ENCODE data around the gene DYNC1I2. TPM values are rescaled to one million over a fixed set of nuclear protein-coding genes. Genes with fewer than 3 reads are reported as not detected.

The DYNC1I2 gene
- total RNA-seq, 4 donors from 2014 or later: 54.6 to 165 (median 105) TPM

- no peak for DNase-seq
- intact Hi-C loops (cut with DNase I; ENCODE audit: low total_unique reads): no loop called here
- H3K27ac ChIP-seq: no peak overlapping the region
- no peak for TF ChIP-seq CTCF (IDR thresholded peaks at IDR 0.05)
- H3K4me1 ChIP-seq: no peaks in the 10 kb centered on the region
- no peaks in the 10 kb centered on the region for H3K36me3 ChIP-seq
- no peaks in the 10 kb centered on the region for H3K27me3 ChIP-seq
- no peaks in the 10 kb centered on the region for H3K9me3 ChIP-seq
- no peak overlapping the region for H3K4me3 ChIP-seq
These were observed 42.0 kb downstream of the DYNC1I2 start for GRCh38 chr2:171728989-171729951.

GRCh38 chr2:171729952-171730317, 42.7 kb downstream of the DYNC1I2 start:
- intact Hi-C loops (cut with DNase I; ENCODE audit: low total_unique reads): no loop called here
- DNase-seq: no peak
- Histone ChIP-seq H3K27ac (no peak overlapping the region), H3K36me3 (no peaks in the 10 kb centered on the region), H3K4me3 (no peak overlapping the region), H3K9me3 (no peaks in the 10 kb centered on the region), H3K27me3 (no peaks in the 10 kb centered on the region), H3K4me1 (no peaks in the 10 kb centered on the region)
- TF ChIP-seq POLR2A (IDR thresholded peaks at IDR 0.05) (no peak), CTCF (IDR thresholded peaks at IDR 0.05) (no peak)

GRCh38 chr2:171735991-171736710, 48.9 kb downstream of the DYNC1I2 start:
- Histone ChIP-seq H3K27ac (no peak overlapping the region), H3K4me3 (no peak overlapping the region), H3K4me1 (no peaks in the 10 kb centered on the region), H3K36me3 (no peaks in the 10 kb centered on the region), H3K9me3 (no peaks in the 10 kb centered on the region), H3K27me3 (no peaks in the 10 kb centered on the region)
- no peak for TF ChIP-seq CTCF (IDR thresholded peaks at IDR 0.05)
- TF ChIP-seq POLR2A (IDR thresholded peaks at IDR 0.05): no peak
- no peak for DNase-seq
- intact Hi-C loops (cut with DNase I; ENCODE audit: low total_unique reads): no loop called here

- intact Hi-C loops (cut with DNase I; ENCODE audit: low total_unique reads): no loop called here
- TF ChIP-seq POLR2A (IDR thresholded peaks at IDR 0.05): no peak
- no peak for TF ChIP-seq CTCF (IDR thresholded peaks at IDR 0.05)
- Histone ChIP-seq H3K9me3 (no peaks in the 10 kb centered on the region), H3K4me1 (no peaks in the 10 kb centered on the region), H3K27me3 (no peaks in the 10 kb centered on the region), H3K36me3 (no peaks in the 10 kb centered on the region), H3K4me3 (no peak overlapping the region), H3K27ac (no peak overlapping the region)
- DNase-seq: no peak
These were observed 53.9 kb downstream of the DYNC1I2 start for GRCh38 chr2:171741189-171741588.

GRCh38 chr2:171742760-171743159, 55.5 kb downstream of the DYNC1I2 start:
- intact Hi-C loops (cut with DNase I; ENCODE audit: low total_unique reads): no loop called here
- no peak for TF ChIP-seq POLR2A (IDR thresholded peaks at IDR 0.05)
- no peak for TF ChIP-seq CTCF (IDR thresholded peaks at IDR 0.05)
- Histone ChIP-seq H3K27ac (no peak overlapping the region), H3K4me3 (no peak overlapping the region), H3K27me3 (no peaks in the 10 kb centered on the region), H3K4me1 (no peaks in the 10 kb centered on the region), H3K36me3 (no peaks in the 10 kb centered on the region), H3K9me3 (no peaks in the 10 kb centered on the region)
- no peak for DNase-seq

Data from uterus (tissue), 4 donors.